Left ventricle myocardium superior (tissue), 1 donor: ENCODE results near the gene EPHA6. TPM values are rescaled to one million over a fixed set of nuclear protein-coding genes. Genes with fewer than 3 reads are reported as not detected.
A peak's percentile ranks its signal among the peaks of the same experiment; 100 is the strongest.
"Not testable (repeated sequence)": the region's sequence is repeated elsewhere in the genome, so short reads cannot be mapped to it uniquely, and the experiment has no call there.

Experiments used
- ATAC-seq: fragments of 200-7000 bp; cut with Tn5 transposase; one replicate; pipeline ENCODE4 v1.9.1; 2020; ENCODE audit warnings: mild to moderate bottlenecking, moderate library complexity
- DNase-seq: peaks from one replicate; pipeline ENCODE4 v3.0.0-alpha.2; 2020
- intact Hi-C: fragments of 100-400 bp; cut with micrococcal nuclease; formaldehyde crosslinking; loops from one replicate; pipeline ENCODE4 v1.11.0; 2022
- total RNA-seq: library from RNA; stranded (reverse); fragmentation: NEBNext Ultra II Directional; extraction: Animal tissue kit (Norgen Biotek cat#: 25700); gene quantifications from one replicate; pipeline ENCODE4 v1.2.1, GENCODE V29; 2021
- donor health status: DM: no; HTN: yes; CAD: no; lungs with severe emphysema.

The EPHA6 gene
- total RNA-seq, 1 donor from 2014 or later = 0.52 TPM

- ATAC-seq (no peak), DNase-seq (no peak)
- intact Hi-C loops = no loop called here
Observed at GRCh38 chr3:97241417-97241816, 427.0 kb downstream of the EPHA6 start.

GRCh38 chr3:97245201-97245910 lies 431.0 kb downstream of the EPHA6 start:
- DNase-seq = no peak
- intact Hi-C loops = no loop called here
- no peak for ATAC-seq

GRCh38 chr3:97256060-97256459 lies 441.7 kb downstream of the EPHA6 start:
- ATAC-seq (no peak), DNase-seq (no peak)
- intact Hi-C loops = no loop called here

DNA sequence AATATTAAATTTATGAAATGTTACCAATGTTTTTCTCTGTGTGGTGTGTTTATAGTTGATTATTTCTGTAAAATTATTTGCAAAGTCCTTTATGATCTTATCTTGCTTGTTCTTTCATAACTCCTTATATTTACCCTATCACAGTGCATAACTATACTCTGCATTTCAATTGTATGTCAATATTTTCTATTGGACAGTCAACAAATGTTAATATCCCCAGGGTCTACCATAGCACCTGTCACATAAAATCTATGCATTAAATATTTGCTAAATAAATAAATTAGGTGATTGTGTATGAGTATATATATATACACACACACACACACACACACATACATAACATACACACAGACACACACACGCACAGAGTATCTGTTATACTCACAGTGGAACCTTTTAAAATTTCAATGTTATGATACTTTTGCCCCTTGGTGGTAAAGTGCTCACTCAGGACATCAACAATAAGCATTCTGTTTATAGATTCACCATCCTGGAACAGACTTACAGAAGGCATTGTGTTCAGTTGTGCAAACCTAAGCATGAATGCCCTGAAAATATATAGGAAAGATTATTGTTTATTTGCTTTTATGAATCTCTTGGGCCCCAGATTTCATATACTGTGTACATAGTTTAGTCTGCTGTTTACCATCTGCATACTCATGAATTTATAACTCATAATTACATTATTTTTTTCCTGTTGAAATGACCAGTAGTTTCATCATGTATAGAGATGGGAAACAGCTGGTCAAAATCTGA lies 443.7 kb downstream of the EPHA6 start:
- intact Hi-C loops = no loop called here
- ATAC-seq (no peak), DNase-seq (no peak)

DNA sequence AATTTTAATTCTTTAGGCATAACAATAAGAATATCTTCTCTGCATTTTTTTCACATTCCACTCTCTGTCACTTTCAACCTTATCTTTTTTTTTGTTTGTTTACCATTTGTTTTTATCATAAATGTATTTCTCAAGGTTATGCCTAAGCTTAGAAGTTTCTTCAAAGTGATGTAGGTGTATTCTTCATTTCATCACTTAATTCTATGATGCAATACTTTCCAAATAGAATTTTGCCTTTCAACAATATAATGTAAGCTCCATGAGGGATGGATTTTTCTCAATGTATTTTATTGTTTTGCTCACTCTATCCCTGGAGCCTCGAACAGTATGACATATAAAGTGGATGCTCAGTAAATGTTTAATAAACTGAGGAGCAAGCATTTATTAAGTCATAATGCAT lies 444.9 kb downstream of the EPHA6 start:
- intact Hi-C loops = no loop called here
- no peak for DNase-seq

DNA sequence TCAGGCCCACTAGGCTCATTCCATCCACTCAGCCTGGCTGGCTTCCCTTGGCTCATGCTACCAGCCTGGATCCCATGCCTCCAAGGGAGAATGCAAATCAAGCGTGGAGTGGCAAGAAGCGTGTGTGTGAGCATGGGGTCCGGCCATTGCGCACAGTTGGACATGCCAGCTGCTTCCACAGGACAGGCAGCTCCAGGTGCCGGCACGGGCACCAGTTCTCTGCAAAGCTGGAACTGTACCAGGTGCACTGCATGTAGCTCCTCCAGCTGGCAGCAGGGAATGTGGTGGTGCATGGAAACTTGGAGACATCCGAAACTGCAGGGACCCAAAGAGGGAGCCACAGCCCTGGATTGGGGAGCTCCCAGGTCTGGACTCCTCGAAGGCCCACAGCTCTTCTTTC lies 449.8 kb downstream of the EPHA6 start:
- intact Hi-C loops = no loop called here
- no peak for DNase-seq
- no peak for ATAC-seq

More for the DNA sequence above, 444.9 kb downstream of the EPHA6 start:
- ATAC-seq = no peak

DNA sequence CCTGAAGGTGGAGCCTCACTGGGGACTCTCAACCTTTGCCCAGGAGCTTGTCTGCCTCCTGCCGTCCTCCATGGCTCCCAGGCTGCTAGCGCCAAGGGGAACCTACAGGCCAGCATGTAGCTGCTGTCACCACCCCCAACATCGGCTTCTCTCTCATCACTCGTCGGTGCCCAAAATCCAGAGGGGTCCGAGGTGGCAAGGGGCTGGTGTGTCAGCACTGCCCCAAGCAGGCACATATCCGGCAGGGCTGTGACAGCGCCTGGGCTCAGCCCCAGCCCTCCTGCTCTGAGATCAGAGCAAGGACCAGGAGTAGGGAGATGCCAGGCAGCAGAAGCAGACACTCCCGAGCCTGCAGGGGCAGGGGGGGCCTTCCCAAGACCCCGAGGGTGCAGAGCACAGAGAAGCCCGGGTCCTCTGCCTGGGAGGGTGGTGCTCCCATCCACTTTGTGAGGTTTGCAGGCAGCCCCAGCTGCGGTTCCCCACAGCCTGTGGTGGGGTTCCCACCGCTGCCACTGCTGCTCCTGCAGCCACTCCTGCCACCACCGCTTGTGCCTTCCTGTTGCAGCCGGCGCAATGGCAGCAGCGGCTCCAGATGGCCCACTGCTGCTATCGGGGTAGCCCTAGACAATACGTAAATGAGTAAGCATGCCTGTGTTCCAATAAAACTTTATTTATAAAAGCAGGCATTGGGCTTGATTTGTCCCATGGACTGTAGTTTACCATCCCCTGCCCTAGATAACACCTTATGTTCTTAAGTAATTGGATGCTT lies 451.0 kb downstream of the EPHA6 start:
- no peak for ATAC-seq
- DNase-seq = peak; percentile 15
- intact Hi-C loops = no loop called here

DNA sequence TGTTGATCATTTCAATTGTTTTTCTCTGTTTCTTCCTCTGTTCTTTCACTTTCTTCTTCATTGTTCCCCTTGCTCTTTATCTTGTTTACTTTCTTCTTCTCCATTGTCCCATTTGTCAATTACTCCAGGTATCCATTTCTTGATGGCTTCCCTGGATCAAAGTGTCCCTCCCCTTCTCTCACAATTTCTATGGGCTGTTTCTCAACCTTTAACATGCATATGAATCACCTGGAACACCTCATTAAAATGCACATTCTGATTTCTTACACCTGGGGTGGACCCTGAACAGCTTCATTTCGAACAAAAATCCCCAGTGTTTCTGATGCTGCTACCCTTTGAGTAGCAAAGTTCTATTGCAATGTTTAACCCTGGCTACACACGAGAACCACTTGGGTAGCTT lies 454.8 kb downstream of the EPHA6 start:
- intact Hi-C loops = no loop called here
- no peak for ATAC-seq

GRCh38 chr3:97276879-97277550 lies 462.6 kb downstream of the EPHA6 start:
- intact Hi-C loops, DNase-seq, ATAC-seq: not testable (repeated sequence)

More for the DNA sequence above, 454.8 kb downstream of the EPHA6 start:
- no peak for DNase-seq

DNA sequence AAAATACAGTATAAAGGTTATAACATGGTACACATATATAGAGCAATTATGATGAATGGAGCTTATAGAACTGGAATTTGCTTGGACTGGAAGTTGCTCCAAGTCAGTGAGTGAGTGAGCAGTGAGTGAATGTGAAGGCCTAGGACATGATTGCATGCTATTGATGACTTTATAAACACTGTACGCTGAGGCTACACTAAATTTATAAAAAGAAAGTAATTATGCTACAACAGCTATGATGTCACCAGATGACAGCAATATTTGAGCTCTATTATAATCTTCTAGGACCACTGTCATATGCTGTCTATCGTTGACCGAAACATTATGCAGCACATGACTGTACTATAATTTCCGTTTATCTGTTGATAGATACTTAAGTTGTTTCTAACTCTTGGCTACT lies 463.3 kb downstream of the EPHA6 start:
- DNase-seq = no peak
- intact Hi-C loops = no loop called here
- no peak for ATAC-seq

GRCh38 chr3:97278506-97278905 lies 464.1 kb downstream of the EPHA6 start:
- ATAC-seq (no peak), DNase-seq (no peak)
- intact Hi-C loops = no loop called here

- DNase-seq = no peak
- intact Hi-C loops = no loop called here
Observed at GRCh38 chr3:97291901-97292300, 477.5 kb downstream of the EPHA6 start.

DNA sequence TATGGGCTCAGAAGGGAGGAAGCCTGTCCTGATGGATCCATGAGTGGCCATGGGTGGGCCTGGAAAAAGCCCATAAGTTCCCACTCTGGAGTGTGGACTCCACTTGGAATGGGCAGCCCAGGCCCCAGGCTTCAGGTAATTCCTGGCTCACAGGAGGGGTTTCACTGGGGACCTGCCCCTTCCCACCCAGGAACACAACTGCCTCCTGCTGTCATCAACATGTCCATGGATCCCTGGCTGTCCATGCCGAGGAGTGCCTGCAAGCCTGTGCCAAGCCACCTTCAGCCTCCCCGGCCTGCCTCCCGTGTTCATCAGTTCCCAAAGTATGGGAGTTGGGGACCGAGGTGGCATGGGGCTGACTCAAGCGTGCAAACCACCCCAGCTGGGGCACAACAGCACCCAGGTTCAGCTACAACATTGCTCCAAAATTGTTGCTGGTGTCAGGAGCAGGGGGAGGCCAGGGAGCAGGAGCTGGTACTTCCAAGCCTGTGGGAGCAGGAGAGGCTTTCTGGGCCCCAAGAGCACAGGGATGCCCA lies 479.3 kb downstream of the EPHA6 start:
- DNase-seq (no peak), ATAC-seq (no peak)
- intact Hi-C loops = no loop called here

More at GRCh38 chr3:97291901-97292300, 477.5 kb downstream of the EPHA6 start:
- ATAC-seq = no peak

- intact Hi-C loops = no loop called here
- DNase-seq (no peak), ATAC-seq (no peak)
Observed at GRCh38 chr3:97297032-97297431, 482.6 kb downstream of the EPHA6 start.

- DNase-seq (no peak), ATAC-seq (no peak)
- intact Hi-C loops = no loop called here
Observed at GRCh38 chr3:97301114-97301513, 486.7 kb downstream of the EPHA6 start.

- intact Hi-C loops = no loop called here
- DNase-seq (no peak), ATAC-seq (no peak)
Observed at GRCh38 chr3:97306226-97306625, 491.8 kb downstream of the EPHA6 start.

DNA sequence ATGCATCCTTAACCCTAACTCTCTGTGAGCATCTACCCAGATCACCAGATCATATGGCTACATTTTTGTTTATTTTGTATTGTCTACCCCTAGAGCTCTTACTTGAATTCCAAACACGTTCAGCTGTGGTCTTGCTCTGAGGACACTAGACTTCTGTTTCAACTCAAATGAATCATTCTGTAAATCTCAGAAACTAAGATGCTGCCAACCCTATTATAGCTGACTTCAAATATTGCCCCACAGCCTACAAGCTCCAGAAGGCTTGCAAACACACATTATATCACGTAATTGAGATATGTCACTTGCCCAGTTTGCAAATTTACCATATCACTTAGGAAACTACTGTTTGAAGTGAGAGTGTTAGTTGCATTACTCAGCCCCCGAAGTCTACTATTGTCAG lies 524.0 kb downstream of the EPHA6 start:
- intact Hi-C loops = no loop called here
- no peak for ATAC-seq

DNA sequence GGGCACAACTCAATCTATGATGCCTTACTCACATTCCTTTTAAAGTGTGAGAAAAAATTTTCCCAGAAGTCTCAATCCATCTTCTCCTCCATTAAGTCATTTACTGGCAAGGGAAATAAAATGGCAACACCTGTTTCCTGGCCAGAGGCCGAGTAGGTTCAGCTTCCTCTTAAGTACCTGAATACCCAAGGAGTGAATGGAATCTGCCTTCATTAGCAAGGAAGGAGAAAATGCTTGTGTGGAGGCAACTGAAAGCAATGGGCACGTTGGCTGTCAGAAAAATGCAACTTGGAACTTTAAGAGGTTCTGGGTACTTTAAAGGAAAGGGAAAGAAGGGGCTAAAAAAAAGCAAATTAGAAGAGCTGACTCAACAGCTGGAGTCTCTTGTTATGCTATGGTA lies 526.5 kb downstream of the EPHA6 start:
- DNase-seq (no peak), ATAC-seq (no peak)
- intact Hi-C loops = no loop called here

More for the DNA sequence above, 524.0 kb downstream of the EPHA6 start:
- no peak for DNase-seq

- ATAC-seq (no peak), DNase-seq (no peak)
- intact Hi-C loops = no loop called here
Observed at GRCh38 chr3:97347780-97348179, 533.4 kb downstream of the EPHA6 start.
